Measurements from ENCODE around the gene GIPC2.
"Not testable (repeated sequence)": the region's sequence is repeated elsewhere in the genome, so short reads cannot be mapped to it uniquely, and the experiment has no call there.

GIPC2 gene

DNA sequence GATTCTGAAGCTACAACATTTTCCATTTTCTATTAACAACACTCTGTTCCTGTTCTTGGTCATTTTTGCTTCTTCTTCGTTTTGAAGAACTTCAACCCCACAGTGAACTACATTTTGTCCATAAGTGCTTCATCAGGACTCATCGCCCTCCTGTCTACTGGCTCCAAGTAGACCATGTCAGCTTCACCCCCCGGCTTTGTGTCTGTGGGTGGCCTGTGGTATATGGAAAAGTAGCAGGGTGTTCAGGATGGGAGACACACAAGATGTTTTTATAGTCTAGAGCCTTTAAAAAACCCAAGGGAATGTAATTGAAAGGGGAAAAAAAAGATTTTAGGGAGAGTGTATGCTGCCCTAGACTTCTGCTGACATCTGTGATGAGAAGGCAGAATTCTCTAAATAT lies 46.1 kb downstream of the GIPC2 start:
- no peak overlapping the region for H3K4me3 ChIP-seq (ENCODE audit: low read length)
- no peaks in the 10 kb centered on the region for H3K36me3 ChIP-seq (ENCODE audit: control insufficient read depth, insufficient read depth, low read length)
- H3K27me3 ChIP-seq (ENCODE audit: control insufficient read depth, insufficient read depth, low read length): no peaks in the 10 kb centered on the region
- H3K9ac ChIP-seq (ENCODE audit: low read length): no peak overlapping the region
- no peaks in the 10 kb centered on the region for H3K4me1 ChIP-seq (ENCODE audit: control insufficient read depth, insufficient read depth, low read length)
- H3K27ac ChIP-seq (ENCODE audit: low read depth, low read length): no peak overlapping the region

DNA sequence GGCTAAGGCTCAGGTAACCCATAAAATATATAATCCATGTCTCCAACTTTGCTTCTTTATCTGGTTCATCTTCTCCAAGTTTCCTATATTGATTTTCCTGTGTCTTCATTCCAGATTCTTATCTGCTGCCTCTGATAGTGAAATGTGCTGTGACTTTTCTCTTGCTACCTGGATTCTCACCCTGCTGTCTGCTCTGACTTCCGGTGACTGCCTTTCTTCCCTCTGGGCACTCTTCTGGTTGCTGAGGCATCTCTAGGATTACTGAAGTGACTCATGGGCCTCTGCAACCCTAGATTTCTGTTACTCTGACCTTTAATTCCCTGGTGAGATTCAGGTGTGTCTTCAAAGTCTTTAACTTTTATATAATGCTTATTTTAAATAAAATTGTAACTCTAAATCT lies 46.9 kb downstream of the GIPC2 start:
- no peaks in the 10 kb centered on the region for H3K4me1 ChIP-seq (ENCODE audit: control insufficient read depth, insufficient read depth, low read length)
- no peak overlapping the region for H3K4me3 ChIP-seq (ENCODE audit: low read length)
- no peak overlapping the region for H3K9ac ChIP-seq (ENCODE audit: low read length)
- no peaks in the 10 kb centered on the region for H3K27me3 ChIP-seq (ENCODE audit: control insufficient read depth, insufficient read depth, low read length)
- no peak overlapping the region for H3K27ac ChIP-seq (ENCODE audit: low read depth, low read length)
- no peaks in the 10 kb centered on the region for H3K36me3 ChIP-seq (ENCODE audit: control insufficient read depth, insufficient read depth, low read length)

DNA sequence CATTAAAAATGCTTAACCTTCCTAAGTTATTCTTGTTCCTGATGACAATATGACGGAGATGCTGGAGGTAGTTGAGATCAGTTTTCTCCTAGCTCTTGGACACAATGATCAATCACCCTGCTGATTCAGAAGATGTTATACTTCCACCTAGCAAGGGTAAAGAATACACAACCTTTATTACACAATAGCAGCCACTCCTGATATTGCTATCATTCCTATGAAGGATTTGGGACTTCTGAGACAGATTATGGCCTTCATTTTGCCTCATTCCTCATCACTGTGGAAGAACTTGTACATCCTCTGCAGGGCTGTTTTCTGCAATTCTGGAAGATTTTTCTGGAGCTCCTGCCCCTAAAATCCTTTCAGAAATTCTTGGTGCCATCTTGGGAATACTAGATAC lies 47.8 kb downstream of the GIPC2 start:
- Histone ChIP-seq H3K27me3 (ENCODE audit: control insufficient read depth, insufficient read depth, low read length) (no peaks in the 10 kb centered on the region), H3K36me3 (ENCODE audit: control insufficient read depth, insufficient read depth, low read length) (no peaks in the 10 kb centered on the region), H3K4me1 (ENCODE audit: control insufficient read depth, insufficient read depth, low read length) (no peaks in the 10 kb centered on the region), H3K27ac (ENCODE audit: low read depth, low read length) (no peak overlapping the region), H3K9ac (ENCODE audit: low read length) (no peak overlapping the region), H3K4me3 (ENCODE audit: low read length) (no peak overlapping the region)

DNA sequence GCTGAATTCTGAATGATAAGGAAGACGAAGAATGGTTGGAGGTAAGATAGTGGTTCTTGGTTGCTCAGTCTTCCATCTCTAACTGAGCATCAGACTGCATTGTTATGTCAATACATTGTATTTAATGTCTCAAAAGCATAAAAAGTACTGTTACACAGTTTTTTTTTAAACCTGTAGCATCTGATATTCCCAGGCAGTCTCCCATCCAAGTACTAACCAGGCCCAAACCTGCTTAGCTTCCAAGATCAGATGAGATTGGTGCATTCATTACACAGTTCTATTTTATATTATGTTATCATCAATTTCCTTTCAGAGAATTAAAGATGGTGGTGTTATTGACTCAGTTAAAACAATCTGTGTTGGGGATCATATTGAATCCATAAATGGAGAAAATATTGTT lies 48.9 kb downstream of the GIPC2 start:
- no peaks in the 10 kb centered on the region for H3K27me3 ChIP-seq (ENCODE audit: control insufficient read depth, insufficient read depth, low read length)
- H3K4me3 ChIP-seq (ENCODE audit: low read length): no peak overlapping the region
- H3K4me1 ChIP-seq (ENCODE audit: control insufficient read depth, insufficient read depth, low read length): no peaks in the 10 kb centered on the region
- H3K36me3 ChIP-seq (ENCODE audit: control insufficient read depth, insufficient read depth, low read length): no peaks in the 10 kb centered on the region
- H3K27ac ChIP-seq (ENCODE audit: low read depth, low read length): no peak overlapping the region
- H3K9ac ChIP-seq (ENCODE audit: low read length): no peak overlapping the region

DNA sequence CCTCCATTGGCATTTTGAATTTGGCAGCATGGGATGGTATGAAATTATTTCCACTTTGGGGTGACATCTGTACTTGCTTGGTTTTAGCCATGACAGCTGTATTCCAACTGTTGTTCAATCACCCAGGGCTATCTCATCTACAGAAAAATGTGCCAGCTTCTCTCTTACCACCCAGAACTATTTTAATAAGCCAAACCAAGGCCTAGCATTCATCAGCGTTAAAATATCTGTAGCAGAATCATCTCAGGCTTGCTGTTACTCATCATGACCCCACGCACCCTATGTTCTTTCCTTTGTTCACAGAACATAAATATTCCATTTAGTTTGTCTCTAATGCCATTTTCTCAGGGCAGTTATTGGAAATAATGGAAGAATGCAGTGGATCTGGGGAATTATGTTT lies 49.8 kb downstream of the GIPC2 start:
- H3K36me3 ChIP-seq (ENCODE audit: control insufficient read depth, insufficient read depth, low read length): no peaks in the 10 kb centered on the region
- H3K4me3 ChIP-seq (ENCODE audit: low read length): no peak overlapping the region
- no peaks in the 10 kb centered on the region for H3K27me3 ChIP-seq (ENCODE audit: control insufficient read depth, insufficient read depth, low read length)
- no peak overlapping the region for H3K9ac ChIP-seq (ENCODE audit: low read length)
- H3K4me1 ChIP-seq (ENCODE audit: control insufficient read depth, insufficient read depth, low read length): no peaks in the 10 kb centered on the region
- H3K27ac ChIP-seq (ENCODE audit: low read depth, low read length): no peak overlapping the region

DNA sequence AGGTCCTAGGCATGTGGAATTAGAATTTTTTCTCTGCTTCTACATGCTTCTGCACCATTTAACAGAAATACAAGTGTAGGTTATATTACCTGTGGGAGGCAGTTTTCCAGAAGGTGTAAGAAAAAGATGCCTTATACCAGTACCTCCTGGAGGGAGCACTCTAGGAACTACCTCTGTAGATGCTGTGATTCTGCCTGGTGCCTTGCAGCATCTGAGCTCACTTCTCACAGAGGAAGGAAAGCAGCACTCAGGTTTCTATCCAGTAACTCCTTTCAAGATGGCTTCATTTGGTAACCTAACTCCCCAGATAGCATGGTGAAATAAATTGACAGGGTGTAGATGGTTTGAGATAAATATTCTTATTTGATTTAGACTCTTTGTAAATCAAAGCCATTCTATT lies 50.3 kb downstream of the GIPC2 start:
- Histone ChIP-seq H3K9ac (ENCODE audit: low read length) (no peak overlapping the region), H3K4me1 (ENCODE audit: control insufficient read depth, insufficient read depth, low read length) (no peaks in the 10 kb centered on the region), H3K36me3 (ENCODE audit: control insufficient read depth, insufficient read depth, low read length) (no peaks in the 10 kb centered on the region), H3K27ac (ENCODE audit: low read depth, low read length) (no peak overlapping the region), H3K27me3 (ENCODE audit: control insufficient read depth, insufficient read depth, low read length) (no peaks in the 10 kb centered on the region), H3K4me3 (ENCODE audit: low read length) (no peak overlapping the region)

DNA sequence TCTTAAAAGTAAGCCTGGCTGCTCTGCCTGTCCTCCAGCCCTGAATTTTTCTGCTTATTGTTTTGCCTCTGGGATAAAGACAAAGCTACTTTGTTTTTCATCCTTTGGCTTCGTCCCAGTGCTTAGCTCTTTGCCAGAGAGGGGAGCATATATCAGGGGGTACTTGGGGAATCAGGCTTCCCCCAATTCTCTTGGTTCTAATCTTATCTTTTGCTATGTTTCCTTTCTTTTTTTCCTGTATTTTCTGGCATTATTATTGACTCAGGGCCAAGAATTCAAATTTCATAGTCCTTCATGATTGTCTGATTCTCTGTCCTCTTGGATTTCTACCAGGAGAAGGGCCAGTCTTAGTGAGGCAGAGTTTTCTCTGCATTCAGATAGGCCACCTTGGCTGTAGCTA lies 51.2 kb downstream of the GIPC2 start:
- no peaks in the 10 kb centered on the region for H3K27me3 ChIP-seq (ENCODE audit: control insufficient read depth, insufficient read depth, low read length)
- no peak overlapping the region for H3K27ac ChIP-seq (ENCODE audit: low read depth, low read length)

DNA sequence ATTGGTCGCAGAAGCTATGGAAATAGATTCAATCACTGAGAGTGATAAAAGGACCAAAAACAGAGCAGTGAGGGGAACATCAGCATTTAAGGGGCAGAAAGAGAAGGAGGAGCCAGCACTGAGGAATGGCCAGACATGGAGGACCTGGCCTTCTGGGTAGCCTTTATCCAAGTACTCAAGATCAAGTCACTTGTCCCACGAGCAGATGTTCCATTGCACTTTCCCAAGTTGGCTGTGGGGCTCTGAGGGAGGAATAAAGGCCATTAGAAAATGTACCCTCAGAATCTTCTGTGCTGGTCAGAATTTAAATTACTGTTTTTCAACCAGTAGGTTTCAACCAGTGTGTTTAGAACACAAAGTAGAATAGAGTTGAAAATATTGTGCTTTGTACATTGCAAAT lies 55.3 kb downstream of the GIPC2 start:
- H3K4me1 ChIP-seq (ENCODE audit: control insufficient read depth, insufficient read depth, low read length): no peaks in the 10 kb centered on the region
- no peaks in the 10 kb centered on the region for H3K36me3 ChIP-seq (ENCODE audit: control insufficient read depth, insufficient read depth, low read length)
- no peak overlapping the region for H3K27ac ChIP-seq (ENCODE audit: low read depth, low read length)
- no peaks in the 10 kb centered on the region for H3K27me3 ChIP-seq (ENCODE audit: control insufficient read depth, insufficient read depth, low read length)
- no peak overlapping the region for H3K4me3 ChIP-seq (ENCODE audit: low read length)
- H3K9ac ChIP-seq (ENCODE audit: low read length): no peak overlapping the region

More for the DNA sequence above, 51.2 kb downstream of the GIPC2 start:
- Histone ChIP-seq H3K9ac (ENCODE audit: low read length) (no peak overlapping the region), H3K4me3 (ENCODE audit: low read length) (no peak overlapping the region), H3K36me3 (ENCODE audit: control insufficient read depth, insufficient read depth, low read length) (no peaks in the 10 kb centered on the region), H3K4me1 (ENCODE audit: control insufficient read depth, insufficient read depth, low read length) (no peaks in the 10 kb centered on the region)

DNA sequence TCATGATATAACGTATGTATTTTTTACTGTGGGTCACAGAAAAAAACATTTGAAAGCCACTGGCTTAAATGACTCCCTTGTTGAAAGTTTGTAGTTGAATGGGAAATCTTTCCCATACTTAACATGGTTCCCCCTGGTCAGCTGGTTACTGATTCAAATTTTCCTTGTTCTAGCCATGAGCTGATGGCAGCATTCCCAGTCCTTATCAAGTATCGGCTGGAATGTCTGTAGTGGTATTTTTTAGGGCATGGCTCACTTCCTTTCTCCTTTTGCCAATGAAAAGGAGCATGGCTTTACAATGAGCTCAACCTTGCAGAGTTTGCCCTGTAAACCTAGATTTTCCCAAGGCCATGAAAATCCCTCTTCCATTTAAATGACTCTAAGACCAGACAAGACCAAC lies 55.7 kb downstream of the GIPC2 start:
- no peaks in the 10 kb centered on the region for H3K27me3 ChIP-seq (ENCODE audit: control insufficient read depth, insufficient read depth, low read length)
- H3K4me1 ChIP-seq (ENCODE audit: control insufficient read depth, insufficient read depth, low read length): no peaks in the 10 kb centered on the region
- H3K9ac ChIP-seq (ENCODE audit: low read length): no peak overlapping the region
- no peaks in the 10 kb centered on the region for H3K36me3 ChIP-seq (ENCODE audit: control insufficient read depth, insufficient read depth, low read length)
- no peak overlapping the region for H3K27ac ChIP-seq (ENCODE audit: low read depth, low read length)
- H3K4me3 ChIP-seq (ENCODE audit: low read length): no peak overlapping the region

DNA sequence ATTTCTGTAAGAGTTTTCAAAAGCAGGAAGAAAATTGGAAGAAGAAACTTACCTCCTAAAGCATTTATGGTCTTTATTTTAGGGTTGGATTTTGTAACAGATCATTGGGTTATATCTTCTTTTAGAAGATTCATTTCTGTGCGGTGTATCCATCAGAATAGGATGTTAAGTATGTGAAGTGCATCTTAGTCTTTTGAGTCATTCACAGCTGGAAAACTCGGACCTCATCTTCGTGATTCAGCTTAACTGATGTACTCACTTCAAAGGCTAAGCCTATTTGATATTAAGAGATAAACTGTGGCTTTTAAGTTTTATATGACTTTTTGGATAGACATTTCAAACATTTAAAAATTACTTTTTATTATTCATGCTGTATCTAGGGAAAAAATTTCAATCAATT lies 56.3 kb downstream of the GIPC2 start:
- H3K27ac ChIP-seq (ENCODE audit: low read depth, low read length): no peak overlapping the region
- no peaks in the 10 kb centered on the region for H3K36me3 ChIP-seq (ENCODE audit: control insufficient read depth, insufficient read depth, low read length)
- H3K4me1 ChIP-seq (ENCODE audit: control insufficient read depth, insufficient read depth, low read length): no peaks in the 10 kb centered on the region
- H3K9ac ChIP-seq (ENCODE audit: low read length): no peak overlapping the region
- no peaks in the 10 kb centered on the region for H3K27me3 ChIP-seq (ENCODE audit: control insufficient read depth, insufficient read depth, low read length)
- no peak overlapping the region for H3K4me3 ChIP-seq (ENCODE audit: low read length)

DNA sequence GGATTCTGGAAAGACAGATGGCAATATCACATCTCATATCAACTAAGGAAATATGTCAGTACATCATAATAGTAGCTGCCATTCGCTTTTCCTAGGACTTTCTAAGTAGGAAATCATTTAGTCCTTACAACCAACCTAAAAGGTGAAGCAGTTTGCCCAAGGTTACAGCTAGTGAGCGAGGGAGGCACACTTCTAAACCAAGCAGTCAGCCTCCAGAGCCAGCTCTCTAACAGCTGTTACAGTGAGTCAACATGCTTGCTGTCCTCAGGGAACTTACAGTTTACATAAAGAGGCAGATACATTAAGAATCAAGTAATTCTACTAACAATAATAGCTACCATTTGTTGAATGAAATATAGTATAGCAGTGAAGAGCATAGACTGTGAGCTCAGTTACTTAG lies 57.1 kb downstream of the GIPC2 start:
- no peaks in the 10 kb centered on the region for H3K36me3 ChIP-seq (ENCODE audit: control insufficient read depth, insufficient read depth, low read length)
- no peaks in the 10 kb centered on the region for H3K4me1 ChIP-seq (ENCODE audit: control insufficient read depth, insufficient read depth, low read length)
- H3K4me3 ChIP-seq (ENCODE audit: low read length): no peak overlapping the region
- H3K27me3 ChIP-seq (ENCODE audit: control insufficient read depth, insufficient read depth, low read length): no peaks in the 10 kb centered on the region
- H3K9ac ChIP-seq (ENCODE audit: low read length): no peak overlapping the region
- no peak overlapping the region for H3K27ac ChIP-seq (ENCODE audit: low read depth, low read length)

DNA sequence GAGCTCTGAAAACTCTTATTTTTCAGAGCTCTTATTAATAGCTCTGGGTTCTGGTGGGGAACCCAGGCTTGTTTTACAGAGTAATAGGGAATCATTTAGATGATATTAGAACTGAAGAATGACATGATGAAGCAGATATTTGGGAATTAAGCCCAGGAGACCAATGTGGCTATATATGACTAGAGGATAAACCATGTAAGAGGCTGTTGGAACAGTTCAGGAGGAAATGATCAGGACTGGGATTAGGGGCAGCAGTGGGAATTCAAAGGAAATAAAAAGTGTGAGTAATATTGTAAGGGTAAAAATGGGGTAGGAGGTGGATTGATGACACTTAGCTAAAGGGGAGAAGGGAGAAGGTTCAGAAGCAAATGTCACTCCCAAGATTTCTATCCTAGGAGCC lies 58.6 kb downstream of the GIPC2 start:
- no peaks in the 10 kb centered on the region for H3K4me1 ChIP-seq (ENCODE audit: control insufficient read depth, insufficient read depth, low read length)
- H3K9ac ChIP-seq (ENCODE audit: low read length): no peak overlapping the region
- no peaks in the 10 kb centered on the region for H3K27me3 ChIP-seq (ENCODE audit: control insufficient read depth, insufficient read depth, low read length)
- no peaks in the 10 kb centered on the region for H3K36me3 ChIP-seq (ENCODE audit: control insufficient read depth, insufficient read depth, low read length)
- no peak overlapping the region for H3K27ac ChIP-seq (ENCODE audit: low read depth, low read length)
- no peak overlapping the region for H3K4me3 ChIP-seq (ENCODE audit: low read length)

DNA sequence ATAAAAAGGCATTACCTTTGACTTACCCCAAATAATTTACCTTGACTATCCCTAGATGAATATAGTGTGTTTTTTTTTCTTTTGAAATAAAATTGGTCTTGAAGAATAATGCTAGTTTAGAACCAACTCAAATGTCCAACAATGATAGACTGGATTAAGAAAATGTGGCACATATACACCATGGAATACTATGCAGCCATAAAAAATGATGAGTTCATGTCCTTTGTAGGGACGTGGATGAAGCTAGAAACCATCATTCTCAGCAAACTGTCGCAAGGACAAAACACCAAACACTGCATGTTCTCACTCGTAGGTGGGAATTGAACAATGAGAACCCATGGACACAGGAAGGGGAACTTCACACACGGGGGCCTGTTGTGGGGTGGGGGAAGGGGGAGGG lies 63.9 kb downstream of the GIPC2 start:
- H3K27me3 ChIP-seq (ENCODE audit: control insufficient read depth, insufficient read depth, low read length); H3K4me3 ChIP-seq (ENCODE audit: low read length); H3K9ac ChIP-seq (ENCODE audit: low read length); H3K27ac ChIP-seq (ENCODE audit: low read depth, low read length); H3K36me3 ChIP-seq (ENCODE audit: control insufficient read depth, insufficient read depth, low read length); H3K4me1 ChIP-seq (ENCODE audit: control insufficient read depth, insufficient read depth, low read length): not testable (repeated sequence)

All from rectal smooth muscle tissue (tissue), 1 donor.